GM19467 (cell line): ENCODE data around the gene GALNT9.
"Not testable (repeated sequence)": the region's sequence is repeated elsewhere in the genome, so short reads cannot be mapped to it uniquely, and the experiment has no call there.

Experiments used
- ATAC-seq: cut with Tn5 transposase; IDR thresholded peaks from one replicate; pipeline ENCODE4 v1.9.1; 2021; ENCODE audit warnings: mild to moderate bottlenecking, moderate library complexity; ENCODE audit not compliant: unreplicated experiment

The GALNT9 gene

GRCh38 chr12:132329036-132329719, at the start of gene GALNT9:
GALNT9 (minus strand) TSS chr12:132329589; CDS start chr12:132329203, 386 bp downstream.
- ATAC-seq = no peak

DNA sequence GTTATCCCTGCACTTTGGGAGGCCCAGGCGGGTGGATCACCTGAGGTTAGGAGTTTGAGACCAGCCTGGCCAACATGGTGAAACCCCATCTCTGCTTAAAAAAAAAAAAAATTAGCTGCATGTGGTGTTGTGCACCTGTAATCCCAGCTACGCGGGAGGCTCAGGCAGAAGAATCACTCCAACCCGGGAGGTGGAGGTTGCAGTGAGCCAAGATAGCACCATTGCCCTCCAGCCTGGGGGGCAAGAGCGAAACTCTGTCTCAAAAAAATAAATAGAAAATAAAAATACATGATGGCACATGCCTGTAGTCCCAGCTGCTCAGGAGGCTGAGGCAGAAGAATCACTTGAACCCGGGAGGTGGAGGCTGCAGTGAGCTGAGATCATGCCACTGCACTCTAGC, 49.7 kb upstream of the GALNT9 start:
- ATAC-seq = not testable (repeated sequence)

GRCh38 chr12:132377147-132377546, 47.8 kb upstream of the GALNT9 start:
- no peak for ATAC-seq

GRCh38 chr12:132376464-132376830, 47.1 kb upstream of the GALNT9 start:
- ATAC-seq = no peak

- no peak for ATAC-seq
These were observed 46.5 kb upstream of the GALNT9 start for GRCh38 chr12:132375747-132376463.

- ATAC-seq = no peak
These were observed 45.4 kb upstream of the GALNT9 start for GRCh38 chr12:132374612-132375445.

DNA sequence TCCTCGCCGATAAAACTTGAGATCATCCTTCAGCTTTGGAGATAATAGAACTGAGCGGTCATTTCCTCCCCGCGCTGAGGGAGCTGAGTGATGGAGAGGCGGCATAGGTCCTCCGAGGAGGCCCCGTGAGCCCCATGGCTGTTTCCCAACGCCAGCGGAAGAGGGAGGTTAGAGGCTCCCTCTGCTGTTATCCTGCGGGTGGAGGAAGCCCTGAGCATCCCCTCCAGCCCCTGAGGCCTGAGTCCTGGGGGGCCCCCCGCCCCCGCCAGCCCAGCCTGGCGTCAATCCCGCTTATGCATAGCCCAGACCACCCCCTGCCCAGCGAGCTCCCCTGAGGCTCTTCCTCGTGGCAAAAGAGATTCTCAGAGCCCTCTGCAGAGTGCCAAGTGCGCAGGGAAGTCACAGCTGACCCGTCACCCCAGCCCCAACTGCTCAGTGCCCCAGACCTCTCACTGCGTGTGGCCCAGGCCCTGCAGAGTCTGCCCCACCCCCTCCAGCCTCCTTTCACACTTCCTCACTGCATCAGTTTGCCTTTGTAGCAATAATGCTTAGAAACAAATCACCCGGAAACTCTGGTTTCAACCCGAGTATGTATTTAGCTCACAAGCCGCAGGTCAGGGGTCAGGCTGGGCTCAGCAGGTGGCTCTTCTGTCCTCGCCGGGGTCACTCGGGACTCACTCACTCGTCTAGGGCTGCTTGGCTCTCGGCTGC, 44.7 kb upstream of the GALNT9 start:
- no peak for ATAC-seq

- no peak for ATAC-seq
These were observed 38.5 kb upstream of the GALNT9 start for GRCh38 chr12:132367852-132368251.

- ATAC-seq = no peak
These were observed 37.9 kb upstream of the GALNT9 start for GRCh38 chr12:132367071-132367851.

- ATAC-seq = no peak
These were observed 37.0 kb upstream of the GALNT9 start for GRCh38 chr12:132366341-132366861.

DNA sequence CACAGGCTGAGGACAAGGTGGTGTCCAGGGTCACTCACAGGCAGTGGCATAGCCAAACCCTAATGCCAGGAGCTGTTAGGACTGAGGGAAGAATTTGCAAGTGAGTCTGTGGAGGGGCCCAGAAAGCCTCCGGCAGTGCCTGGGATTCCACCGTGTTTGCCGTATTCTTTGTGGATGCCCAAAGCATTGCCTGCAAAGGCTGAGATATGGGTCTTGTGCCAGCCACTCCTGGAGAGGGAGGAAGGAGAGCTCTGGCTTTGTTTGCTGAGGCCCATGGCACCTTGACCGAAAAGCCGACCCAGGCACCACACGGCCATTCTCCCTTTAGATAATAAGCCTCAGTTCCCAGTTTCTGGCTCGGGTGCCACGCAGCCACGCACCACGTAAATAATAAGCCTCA, 35.8 kb upstream of the GALNT9 start:
- ATAC-seq = no peak

DNA sequence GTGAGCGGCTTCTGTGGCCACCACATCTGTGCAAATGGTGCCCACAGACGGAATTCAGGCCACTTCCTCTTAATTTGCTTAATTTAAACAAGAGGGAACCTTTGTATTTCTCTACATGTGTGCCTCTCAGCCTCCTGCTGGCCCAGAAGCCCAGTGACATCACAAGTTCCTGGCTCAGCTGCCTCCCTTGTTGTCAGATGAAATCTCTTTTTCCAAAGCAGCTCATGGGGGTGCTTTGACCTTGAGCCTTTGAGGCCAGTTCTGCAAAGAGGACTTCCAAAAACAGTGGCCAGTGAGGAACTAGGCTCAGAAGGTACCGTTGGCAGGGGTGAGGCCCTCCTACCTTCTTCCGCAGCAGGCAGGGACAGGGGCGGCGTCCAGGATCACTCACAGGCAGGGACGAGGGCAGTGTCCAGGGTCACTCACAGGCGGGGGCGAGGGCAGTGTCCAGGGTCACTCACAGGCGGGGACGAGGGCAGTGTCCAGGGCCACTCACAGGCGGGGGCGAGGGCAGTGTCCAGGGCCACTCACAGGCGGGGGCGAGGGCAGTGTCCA, 35.0 kb upstream of the GALNT9 start:
- ATAC-seq = no peak

- ATAC-seq = no peak
These were observed 34.4 kb upstream of the GALNT9 start for GRCh38 chr12:132363661-132364347.

DNA sequence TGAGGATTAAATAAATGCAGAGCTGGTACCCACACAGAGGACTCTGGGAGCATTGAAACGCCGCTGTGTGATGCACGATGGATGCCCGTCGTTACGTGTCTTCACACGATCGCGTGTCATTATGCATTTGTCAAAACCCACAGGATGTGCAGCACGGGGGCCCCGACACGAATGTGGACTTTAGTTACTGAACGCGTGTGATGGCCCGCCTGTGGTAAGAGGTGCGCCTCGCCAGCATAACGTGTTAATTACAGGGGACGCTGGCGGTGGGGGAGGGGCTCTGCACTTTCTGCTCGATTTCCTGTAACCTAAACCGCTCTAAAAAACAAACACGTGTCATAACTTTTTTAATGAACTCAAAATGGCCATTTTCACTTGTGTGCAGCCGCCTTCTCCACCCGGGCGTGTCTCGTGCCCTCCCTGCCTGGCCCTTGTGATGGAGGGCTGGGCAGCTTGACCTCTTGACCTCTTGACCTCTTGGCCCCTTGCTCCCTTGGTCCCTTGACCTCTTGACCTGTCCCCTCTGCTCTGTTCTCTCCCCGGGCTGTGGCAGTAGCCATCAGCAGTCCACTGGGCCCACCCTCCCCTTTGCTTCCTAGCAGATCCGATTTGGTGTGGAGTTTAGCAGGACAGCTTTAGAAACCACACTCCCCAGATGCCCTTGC, 33.7 kb upstream of the GALNT9 start:
- no peak for ATAC-seq

DNA sequence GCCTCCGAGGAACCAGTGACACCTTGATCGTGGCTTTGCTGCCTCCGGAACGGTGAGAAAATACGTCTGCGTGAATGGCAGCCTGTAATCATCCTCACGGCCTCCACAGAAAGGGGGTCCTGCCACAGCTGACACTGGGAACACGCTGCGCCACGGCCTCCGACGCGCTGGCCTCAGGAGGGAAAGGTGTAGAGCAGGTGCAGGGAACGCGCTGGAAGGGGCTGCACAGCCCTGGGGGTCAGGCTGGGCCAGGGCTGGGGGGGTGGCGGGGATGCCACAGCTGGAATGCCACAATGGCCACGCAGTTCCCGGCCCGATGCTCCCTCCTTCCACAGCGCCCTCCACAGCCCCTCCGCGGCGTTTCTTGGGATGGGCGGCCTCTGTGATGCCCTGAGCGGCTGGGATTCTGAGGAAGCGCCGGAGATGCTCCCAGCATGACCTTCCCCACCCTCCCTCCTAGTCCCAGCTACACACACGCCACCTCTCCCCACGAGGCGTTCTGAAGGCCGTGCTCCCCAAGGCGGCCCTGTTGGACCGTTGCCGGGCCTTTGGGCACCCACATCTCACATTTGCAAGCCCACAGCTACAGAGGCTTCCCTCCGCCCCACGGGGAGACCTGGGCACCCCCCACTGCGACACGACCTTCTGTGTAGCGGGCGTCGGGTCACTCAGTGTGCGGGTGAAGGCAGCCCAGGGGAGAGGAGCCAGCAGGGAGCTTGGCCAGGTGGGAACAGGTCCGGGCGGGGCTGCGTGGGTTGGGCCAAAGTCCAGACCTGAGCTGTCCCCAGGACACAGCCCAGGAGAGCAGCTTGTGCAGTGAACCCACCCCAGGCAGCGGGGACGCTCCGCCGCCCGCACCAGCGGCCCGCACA, 31.8 kb upstream of the GALNT9 start:
- no peak for ATAC-seq

GRCh38 chr12:132360410-132360809, 31.0 kb upstream of the GALNT9 start:
- ATAC-seq = no peak

DNA sequence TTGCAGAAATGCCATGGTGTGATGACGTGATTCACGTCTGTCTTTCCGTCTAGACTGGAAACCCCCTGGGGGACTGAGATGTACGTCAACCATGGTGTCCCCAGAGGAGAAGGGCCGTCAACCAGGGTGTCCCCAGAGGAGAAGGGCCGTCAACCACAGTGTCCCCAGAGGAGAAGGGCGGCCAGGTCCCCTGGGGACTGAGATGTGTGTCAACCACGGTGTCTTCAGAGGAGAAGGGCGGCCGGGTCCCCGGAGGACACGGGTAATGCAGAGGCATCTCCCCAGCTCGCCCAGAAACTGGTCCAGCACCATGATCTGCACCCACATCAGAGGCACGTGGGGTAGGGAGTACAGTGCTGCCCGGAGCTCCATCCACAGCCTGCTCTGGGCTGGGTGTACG, 30.6 kb upstream of the GALNT9 start:
- ATAC-seq = no peak

DNA sequence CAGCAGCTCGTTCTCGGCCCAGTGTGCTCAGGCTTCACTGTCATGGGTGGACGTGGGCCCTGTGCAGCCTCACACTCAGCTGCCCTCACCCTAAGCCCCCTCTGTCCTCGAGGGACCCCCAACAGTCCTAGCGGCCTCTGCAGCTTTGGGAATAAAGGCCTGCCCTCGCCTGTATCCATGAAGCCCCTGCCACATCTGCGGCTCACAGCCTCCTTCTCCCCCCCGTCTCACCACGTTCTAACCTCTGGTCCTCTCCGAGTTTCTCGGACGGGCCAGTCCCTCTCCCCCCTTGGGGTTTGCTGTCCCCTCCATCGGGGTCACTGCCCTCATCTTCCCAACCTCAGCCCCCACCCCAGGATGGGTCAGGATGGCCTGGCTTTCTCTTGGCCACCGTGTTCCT, 30.2 kb upstream of the GALNT9 start:
- no peak for ATAC-seq
